GM19467 (cell line): ENCODE results near the gene SPC24.
"Not testable (repeated sequence)": the region's sequence is repeated elsewhere in the genome, so short reads cannot be mapped to it uniquely, and the experiment has no call there.

ENCODE experiments used
- ATAC-seq: cut with Tn5 transposase; IDR thresholded peaks from one replicate; pipeline ENCODE4 v1.9.1; 2021; ENCODE audit warnings: mild to moderate bottlenecking, moderate library complexity; ENCODE audit not compliant: unreplicated experiment

SPC24 gene

DNA sequence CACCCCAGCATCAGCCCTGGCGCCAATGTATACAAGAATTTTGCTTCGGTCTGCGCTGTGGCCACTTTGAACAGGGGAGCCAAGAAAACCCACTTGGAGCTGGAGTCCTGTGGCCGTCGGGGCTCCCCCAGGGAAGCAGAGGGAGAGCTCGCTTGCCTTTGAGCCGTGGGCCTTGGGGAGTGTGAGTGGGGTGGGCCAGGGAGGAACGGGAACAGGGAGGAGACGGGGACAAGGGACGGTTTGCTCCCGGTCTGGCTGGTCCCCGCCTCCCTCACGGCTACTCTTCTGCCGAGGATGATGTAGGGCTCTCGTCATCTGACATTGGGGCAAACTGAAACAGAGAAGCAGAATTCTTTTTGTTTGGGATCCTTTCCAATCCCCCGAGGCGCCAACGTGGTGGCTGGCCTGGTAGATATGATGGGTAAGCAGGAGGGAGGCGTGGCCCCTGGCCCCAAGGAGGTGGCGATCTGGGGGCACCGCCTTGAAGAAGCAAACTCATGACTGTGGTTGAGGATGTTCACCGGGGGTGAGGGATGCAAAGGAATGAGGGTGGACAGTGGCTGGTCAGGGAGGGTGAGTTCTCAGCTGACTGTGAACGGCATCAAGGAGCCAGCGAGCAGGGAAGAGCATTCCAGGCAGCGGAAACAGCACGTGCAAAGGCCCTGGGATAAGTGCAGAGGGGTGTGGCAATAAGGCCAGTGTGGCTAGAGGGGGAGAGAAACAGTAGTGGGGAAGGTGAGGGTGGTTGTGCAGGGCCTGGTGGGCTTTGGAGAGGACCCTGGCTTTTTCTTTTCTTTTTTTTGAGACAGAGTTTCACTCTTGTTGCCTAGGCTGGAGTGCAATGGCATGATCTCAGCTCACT, 10.9 kb upstream of the SPC24 start:
- no peak for ATAC-seq

DNA sequence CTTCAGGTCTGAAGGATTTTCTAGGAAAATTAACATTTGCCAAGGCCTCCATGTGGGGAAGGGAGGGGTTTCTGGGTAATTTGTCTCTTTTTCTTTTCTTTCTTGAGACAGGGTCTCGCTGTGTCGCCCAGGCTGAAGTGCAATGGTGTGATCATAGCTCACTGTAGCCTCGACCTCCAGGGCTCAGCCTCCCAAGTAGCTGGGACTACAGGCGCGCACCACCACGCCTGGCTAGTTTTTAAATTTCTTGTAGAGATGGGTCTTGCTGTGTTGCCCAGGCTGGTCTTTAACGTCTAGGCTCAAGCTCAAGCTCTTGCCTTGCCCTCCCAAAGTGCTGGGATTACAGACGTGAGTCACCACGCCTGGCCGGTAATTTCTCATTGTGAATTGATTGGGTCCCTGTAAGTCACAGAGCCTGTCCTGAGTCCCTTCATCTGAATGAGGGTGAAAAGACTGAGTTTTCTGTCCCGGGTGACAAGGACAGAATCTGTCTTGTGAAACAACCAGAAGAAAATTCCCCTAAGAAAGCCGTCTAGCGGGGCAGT, 10.0 kb upstream of the SPC24 start:
- ATAC-seq, result no peak

DNA sequence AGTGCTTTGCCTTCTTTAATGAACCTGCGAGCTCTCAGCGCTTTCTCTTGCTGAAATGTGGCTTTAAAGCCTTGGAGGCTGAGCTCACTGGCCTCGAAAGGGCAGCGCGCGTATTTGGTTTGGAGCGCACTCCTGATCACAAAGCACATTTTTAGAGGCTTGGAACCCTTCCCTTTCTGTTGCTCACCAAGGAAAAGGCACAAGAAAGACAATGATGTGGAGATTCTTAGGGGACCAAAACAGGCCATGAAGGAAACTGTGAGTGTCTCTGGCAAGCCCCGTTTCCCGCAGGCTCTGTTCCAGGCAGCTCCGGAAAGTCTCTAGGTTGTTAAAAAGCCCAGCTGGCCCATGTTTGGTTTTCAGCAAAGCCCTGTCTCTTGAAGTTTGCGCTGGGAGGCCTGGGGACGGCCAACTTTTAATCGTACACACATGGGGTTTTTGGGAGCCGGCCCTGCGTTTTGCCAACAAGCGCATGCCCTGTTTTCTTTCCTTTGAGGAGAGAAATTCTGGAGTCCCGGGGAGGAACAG, 9.4 kb upstream of the SPC24 start:
- ATAC-seq, result no peak

DNA sequence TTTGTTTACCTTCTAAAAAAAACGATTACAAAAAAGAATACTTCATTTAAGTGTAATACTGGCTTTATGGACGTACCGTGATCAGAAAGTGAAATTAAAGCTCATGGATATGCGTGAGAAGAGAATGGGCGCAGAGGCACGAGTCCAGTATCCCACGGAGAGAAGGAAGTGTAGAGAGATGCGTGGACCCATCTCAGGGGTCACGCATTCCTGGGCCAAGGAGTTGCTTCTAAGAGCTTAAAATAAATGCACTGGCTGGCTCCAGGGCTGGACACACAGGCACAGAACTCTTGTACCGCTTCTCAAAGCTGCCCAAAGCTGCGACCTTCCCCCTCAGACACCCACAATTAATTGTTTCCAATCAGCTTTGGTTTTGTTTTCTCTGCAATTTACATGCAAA, 8.7 kb upstream of the SPC24 start:
- ATAC-seq, result no peak

DNA sequence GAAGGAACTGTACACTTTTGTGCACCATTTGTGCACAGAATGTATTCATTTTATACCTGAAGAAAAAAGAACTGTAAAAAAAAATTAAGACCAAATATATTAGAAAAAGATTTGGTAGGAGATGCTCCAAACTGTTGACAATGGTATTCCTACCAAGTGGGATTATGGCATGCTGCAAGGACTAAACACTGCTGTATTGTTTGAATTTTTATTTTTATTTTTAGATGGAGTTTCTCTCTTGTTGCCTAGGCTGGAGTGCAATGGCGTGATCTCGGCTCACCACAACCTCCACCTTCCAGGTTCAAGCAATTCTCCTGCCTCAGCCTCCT, 4.8 kb upstream of the SPC24 start:
- ATAC-seq, result not testable (repeated sequence)

DNA sequence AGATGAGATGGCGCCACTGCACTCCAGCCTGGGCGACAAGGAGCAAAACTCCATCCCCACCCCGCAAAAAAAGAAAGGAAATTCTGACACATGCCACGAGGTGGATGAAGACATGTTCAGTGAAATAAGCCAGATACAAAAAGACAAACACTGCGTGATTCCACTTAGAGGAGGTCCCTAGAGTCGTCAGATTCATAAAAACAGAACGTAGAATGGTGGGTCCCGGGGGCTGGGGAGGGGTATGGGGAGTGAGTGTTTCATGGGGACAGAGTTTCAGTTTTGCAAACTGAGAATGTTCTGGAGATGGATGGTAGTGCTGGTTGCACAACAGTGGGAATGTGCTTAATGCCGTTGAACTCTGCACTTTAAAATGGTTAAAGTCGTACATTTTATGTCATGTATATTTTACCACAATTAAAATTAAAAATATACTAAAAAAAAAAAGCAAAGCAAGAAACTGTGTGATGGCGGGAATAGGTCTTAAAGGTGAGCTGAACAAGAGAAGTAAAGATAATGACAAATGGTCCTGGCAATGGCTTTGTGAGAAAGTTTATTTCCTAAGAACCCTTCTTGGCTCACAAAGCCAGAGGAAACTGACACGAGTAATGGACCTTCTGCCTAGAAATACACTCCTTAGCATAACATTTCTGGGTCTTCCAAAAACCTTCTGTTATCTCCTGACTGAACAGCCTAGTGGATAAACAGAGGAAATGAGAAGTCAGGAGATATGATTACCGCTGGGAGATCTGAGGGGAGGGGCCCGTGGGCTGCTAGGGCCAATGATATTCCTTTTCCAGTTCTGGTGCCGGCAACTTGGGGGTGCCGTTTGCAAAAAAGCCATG, 4.2 kb upstream of the SPC24 start:
- ATAC-seq, result no peak

DNA sequence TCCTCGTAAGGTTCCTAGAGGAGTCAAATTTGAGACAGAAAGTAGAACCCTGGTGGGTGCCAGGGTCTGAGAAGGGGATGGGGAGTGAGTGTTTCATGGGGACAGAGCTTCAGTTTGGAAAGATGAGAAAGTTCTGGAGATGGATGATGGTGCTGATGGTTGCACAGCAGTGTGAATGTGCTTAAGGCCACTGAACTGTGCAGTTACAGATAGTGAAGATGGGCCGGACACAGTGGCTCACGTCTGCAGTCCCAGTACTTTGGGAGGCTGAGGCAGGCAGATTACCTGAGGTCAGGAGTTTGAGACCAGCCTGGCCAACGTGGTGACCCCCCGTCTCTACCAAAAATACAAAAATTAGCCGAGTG, 917 bp downstream of the SPC24 start:
- no peak for ATAC-seq

DNA sequence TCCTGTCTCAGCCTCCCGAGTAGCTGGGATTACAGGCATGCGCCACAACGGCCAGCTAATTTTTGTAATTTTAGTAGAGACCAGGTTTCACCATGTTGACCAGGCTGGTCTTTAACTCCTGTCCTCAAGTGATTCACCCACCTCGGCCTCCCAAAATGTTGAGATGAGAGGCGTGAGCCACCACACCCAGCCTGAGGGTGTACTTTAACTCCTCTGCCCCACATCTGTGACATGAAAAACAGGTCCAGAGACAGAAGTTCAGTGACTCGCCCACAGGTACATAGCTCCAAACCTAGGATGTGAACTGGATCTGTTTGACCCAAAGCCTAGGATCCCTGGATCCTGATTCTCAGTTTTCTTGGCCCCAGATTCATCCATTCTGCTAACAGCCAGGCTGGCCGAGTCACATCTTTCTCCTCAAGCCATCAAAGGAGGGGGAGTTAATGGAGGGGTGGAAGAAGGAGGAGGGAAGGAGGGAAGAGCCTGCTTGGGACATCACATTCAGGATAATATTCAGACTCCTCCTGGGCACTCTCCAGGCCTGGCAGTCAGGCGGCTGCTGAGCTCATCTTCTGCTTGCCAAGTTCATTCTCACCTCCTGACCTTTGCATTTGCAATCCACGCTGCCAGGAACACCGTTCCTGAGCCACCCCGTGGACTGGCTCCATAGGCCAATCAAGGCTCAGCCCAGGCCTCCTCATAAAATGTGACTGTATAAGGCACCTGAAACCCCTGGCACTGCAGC, 3.1 kb downstream of the SPC24 start:
- no peak for ATAC-seq

DNA sequence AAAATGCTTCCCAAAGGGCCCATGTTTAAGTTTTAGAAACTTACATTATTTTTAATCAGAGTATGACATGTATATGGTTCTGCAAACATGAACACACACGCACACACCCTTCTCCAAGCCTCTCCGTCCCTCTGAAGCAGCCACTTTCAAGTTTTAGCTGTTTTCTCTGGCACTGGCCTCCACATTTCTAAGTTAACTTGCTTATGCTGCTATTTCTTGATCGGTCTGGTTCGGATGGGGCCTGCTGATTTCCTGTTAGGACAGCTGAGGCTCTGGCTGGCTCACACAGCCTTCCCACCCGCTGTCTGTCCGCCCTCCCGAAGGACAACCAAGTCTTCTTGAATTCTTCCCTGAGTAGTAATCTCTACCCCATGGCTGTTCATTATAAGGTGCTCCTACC, 4.4 kb downstream of the SPC24 start:
- no peak for ATAC-seq

DNA sequence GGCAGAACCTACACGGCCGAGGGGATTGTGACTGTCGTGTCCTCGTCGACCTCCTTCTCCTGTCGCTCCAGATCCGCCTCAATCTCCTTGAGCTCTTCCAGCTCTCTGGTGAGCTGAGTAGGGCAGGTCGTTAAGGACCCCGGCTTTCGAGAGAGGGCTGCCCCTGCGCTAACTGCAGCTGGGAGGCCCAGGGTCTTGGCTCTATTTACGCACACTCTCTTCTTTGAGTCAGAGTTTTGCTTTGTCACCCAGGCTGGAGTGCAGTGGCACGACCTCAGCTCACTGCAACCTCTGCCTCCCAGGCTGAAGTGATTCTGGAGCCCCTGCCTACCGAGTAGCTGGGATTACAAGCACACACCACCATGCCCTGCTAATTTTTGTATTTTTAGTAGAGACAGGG, 7.6 kb downstream of the SPC24 start:
- ATAC-seq, result no peak

DNA sequence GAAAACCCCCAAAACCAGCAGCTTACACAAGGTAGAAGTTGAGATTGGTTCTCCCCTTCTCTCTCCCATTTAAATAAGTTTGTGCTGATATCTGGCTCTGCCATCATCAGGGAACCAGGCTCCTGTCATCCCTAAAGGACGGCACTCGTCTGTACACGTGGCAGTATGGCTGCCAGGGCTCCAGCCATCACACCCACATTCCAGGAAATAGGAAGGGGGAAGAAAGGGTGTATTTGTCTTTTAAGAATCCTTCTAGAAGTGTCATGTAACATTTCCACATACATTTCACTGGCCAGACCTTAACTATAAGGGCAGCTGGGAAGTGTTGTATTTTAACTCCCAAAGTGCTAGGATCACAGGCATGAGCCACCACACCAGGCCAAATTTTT, 10.1 kb downstream of the SPC24 start:
- ATAC-seq, result no peak

DNA sequence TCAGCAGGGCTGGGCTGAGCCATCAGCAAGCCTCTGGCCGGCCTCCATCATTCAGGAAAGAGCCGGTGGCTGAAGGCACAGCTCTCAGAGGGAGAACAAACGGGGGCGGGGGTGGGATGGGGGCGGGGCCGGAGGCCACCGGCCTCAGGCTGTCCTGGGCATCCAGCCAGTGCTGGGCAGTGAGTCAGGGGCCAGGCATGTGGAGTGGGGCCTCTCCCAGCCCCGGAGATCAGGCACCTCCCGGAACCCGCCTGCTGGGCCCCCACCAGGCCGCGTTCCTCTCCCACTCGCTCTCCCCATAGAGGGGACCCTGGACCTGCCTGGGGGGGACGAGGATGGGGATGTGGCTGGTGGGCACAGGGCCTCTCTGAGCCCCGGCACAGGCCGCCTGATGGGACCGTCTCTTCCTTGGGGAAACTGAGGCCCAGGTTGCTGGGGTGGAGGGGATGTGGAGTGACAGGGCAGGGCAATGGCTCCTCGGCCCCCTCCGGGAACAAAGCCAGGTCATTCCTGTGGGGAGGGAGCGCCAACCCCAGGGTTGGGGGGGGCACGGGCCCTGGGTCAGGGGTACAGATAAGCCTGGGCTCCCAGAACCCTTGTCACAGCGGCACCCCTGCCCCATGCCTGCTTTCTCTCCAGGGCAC, 12.9 kb downstream of the SPC24 start:
- ATAC-seq, result no peak

DNA sequence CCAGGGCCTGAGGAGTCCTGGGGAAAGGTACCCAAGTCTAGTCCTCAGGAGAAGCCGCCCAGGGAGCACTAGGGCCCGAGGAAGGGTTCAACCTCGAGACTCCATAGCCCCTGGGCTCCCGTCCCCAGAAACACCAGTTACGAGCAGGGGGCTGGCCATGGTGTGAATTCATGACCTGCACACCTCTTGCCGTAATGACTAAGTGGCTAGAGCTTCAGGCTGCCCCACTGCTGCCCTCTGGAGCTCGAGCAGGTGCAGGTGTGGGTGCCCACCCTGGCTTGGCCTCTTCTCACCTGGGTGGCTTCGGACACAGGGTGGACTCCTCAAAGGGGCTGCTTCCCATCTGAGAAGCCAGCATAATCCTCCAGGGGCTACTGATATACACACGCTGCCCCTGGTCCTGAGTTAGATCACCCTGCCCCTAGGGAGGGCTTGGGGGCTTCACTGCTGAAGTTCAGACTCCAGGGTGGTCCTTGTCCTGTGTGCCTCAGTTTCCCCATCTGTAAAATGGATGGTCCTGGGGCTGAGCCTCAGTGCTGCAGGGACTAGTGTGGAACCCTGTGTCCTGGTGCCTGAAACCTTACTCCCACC, 13.6 kb downstream of the SPC24 start:
- no peak for ATAC-seq

DNA sequence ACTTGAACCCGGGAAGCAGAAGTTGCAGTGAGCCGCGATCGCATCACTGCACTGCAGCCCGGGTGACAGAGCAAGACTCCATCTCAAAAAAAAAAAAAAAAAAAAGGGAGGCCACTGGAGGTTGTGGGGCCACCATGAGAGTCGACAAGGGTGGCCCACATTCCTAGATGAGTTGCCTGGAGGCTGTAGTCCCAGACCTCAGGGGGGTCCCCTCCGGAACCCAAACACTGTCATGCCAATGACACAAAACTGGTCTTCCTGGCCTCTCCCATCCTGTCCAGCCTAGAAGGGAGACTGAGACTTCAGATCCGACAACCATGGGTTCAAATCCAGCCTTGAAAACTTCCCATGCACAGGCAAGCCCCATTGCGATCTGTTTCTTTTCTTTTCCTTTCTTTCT, 14.7 kb downstream of the SPC24 start:
- ATAC-seq, result no peak

DNA sequence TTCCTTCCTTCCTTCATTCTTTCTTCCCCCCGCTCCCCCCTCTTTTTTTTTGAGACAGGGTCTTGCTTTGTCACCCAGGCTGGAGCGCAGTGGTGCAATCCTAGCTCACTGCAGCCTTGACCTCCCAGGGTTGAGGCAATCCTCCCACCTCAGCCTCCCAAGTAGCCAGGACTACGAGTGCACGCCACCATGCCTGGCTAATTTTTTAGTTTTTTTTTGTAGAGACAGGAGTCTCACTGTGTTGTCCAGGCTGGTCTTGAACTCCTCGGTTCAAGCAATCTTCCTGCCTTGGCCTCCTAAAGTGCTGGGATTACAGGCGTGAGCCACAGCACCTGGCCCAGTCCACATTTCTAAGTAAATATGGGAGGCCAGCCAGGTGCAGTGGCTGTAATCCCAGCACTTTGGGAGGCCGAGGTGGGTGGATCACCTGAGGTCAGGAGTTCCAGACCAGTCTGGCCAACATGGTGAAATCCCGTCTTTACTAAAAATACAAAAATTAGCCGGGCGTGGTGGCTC, 15.5 kb downstream of the SPC24 start:
- ATAC-seq, result not testable (repeated sequence)

DNA sequence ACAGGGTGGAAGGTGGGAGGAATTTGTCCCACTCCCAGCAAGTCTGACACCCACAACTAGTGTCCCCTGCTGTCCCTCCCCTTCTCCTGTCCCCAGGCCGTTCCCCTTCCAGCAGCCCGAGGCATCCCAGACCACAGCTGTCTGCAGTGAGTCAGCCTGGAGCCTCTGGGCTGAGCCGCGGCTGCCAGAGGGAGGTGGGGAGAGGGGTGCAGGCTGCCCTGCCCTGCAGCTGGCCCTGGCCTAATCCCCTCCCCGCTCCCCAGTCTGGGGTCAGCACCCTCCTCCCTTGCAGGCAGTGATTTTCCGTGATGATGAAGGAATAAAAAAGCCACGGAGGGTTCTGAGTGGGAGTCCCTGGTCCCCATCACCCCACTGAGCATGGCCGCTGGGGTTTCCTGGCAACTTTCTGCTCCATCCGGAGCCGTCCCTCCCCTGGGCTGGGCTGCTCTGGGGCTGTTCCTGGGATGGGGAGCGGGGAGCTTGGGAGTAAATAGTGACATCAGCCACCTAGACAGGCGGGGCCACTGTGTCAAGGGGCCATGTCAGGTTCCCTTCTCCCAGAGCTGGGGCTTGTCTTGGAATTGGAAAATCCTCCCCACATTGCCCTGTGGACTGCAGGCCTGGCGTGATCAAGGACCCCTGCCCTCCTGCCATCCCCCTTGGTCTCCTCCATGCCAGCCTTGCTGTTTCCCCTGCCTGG, 16.8 kb downstream of the SPC24 start:
- no peak for ATAC-seq

DNA sequence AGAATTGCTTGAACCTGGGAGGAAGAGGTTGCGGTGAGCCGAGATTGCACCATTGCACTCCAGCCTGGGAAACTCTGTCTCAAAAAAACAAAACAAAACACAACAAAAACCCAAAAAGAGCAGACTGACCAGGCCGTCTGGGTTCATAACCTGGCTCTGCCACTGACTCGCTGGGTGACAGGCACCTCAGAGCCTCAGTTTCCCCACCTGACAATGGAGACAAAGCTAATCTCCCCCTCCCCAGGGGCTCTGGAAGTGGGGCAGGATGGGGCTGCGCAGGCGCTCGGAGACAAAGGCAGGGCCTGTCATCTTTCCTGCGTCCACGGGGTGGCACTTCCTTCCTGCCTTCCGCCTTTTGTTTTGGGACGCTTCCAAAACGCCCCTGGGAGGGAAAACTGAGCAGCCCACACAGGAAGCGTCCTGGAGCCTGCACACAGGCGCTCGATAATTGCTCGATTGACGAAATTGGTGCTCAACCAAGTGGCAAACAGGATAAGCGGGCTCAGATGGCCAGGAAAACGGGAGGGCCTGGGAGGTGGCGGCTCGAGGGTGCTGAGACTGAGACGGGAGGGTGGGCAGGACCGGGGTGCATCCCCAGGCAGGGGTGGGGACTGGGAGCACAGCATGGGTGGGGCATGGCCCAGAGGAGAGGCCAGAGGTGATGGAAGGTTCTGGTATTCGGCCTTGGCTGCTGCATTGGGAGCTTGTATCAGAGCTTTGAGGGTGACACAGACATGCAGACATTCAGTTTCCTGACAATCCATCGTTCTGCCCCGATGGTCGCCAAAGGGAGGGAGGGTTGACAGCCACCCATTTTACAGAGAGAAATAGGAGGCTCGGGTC, 17.8 kb downstream of the SPC24 start:
- ATAC-seq, result no peak

DNA sequence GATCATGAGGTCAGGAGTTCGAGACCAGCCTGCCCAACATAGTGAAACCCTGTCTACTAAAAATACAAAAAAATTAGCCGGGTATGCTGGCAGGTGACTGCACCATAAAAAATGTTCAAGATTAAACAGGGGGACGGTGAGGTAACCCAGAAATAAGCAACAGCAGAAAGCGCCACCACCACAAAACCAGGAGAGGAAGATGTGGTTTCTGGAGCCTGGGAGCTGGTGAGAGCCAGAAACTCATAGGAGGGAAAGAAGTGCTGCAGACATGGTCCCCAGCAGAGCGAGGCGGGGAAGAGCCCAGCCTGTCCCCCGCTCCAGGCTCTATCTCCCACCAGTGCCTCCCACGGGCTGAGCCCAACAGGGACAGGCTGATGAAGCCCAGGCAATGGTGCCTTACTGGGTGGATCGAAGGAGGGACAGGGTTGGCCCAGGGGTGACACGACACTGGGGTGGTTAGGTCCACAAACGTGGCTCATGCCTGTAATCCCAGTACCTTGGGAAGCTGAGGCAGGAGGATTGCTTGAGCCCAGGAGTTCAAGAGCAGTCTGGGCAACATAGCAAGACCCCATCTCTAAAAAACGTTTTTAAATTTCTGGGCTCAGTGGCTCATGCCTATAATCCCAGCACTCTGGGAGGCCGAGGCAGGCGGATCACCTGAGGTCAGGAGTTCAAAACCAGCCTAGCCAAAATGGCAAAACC, 19.0 kb downstream of the SPC24 start:
- ATAC-seq, result no peak
